Measurements from ENCODE around the gene KCNC3. TPM values are rescaled to one million over a fixed set of nuclear protein-coding genes. Genes with fewer than 3 reads are reported as not detected.

The KCNC3 gene
- total RNA-seq, 1 experiment from 2014 or later = 17.3 TPM

GRCh38 chr19:50371914-50372475 is 42.8 kb upstream of the KCNC3 start:
- no peaks in the 10 kb centered on the region for H3K9me3 ChIP-seq (ENCODE audit: control insufficient read depth, low read depth, low read length)
- no peak overlapping the region for H2BK20ac ChIP-seq (ENCODE audit: low read depth, low read length, poor library complexity, severe bottlenecking)
- no peak overlapping the region for H4K5ac ChIP-seq (ENCODE audit: insufficient read length, low read depth, low read length)
- H3K56ac ChIP-seq (ENCODE audit: insufficient read length, low read depth, low read length) = no peak overlapping the region
- H4K20me1 ChIP-seq (ENCODE audit: control insufficient read depth, insufficient read depth, insufficient read length) = no peaks in the 10 kb centered on the region
- H3K18ac ChIP-seq (ENCODE audit: insufficient read length, low read depth, low read length) = no peak overlapping the region
- H3K4me1 Mint-ChIP-seq = peaks cover 12% of the 10 kb centered on the region in 2 experiments
- no peaks in the 10 kb centered on the region for H3K27me3 ChIP-seq (ENCODE audit: insufficient read depth, low read length)
- no peak overlapping the region for H2BK5ac ChIP-seq (ENCODE audit: insufficient read length, low read length)
- no peak overlapping the region for H3T11ph ChIP-seq (ENCODE audit: low read length)
- H3K9ac ChIP-seq (ENCODE audit: extremely low read depth, insufficient read length, low read length) = no peak overlapping the region
- H2AK5ac ChIP-seq (ENCODE audit: insufficient read length, low read length) = no peak overlapping the region
- H3K36me3 Mint-ChIP-seq (ENCODE audit: insufficient read depth in 1 of 3, low read depth in 3 of 3) = peaks cover 0 to under 1% (median 0%) of the 10 kb centered on the region in 3 experiments; a peak in 2 of 7 replicates
- no peak overlapping the region for H3K14ac ChIP-seq (ENCODE audit: insufficient read depth, low read length)
- no CpG with 5 or more reads among the region's 10 CpGs for WGBS (ENCODE audit: extremely low coverage, insufficient read length, low lambda C conversion rate)
- no peak for TF ChIP-seq CTCF (conservative IDR thresholded peaks at IDR 0.05)
- no peaks in the 10 kb centered on the region for H3K4me1 ChIP-seq (ENCODE audit: insufficient read depth, low read length)
- no peak overlapping the region for H2AFZ ChIP-seq (ENCODE audit: low read length)
- no peak overlapping the region for H3K27ac ChIP-seq (ENCODE audit: insufficient read length, low read depth, low read length)
- H2BK15ac ChIP-seq (ENCODE audit: low read depth, low read length) = no peak overlapping the region
- peaks cover 12% of the 10 kb centered on the region for H3K27me3 Mint-ChIP-seq (ENCODE audit: low read depth)
- no peak overlapping the region for H3K27ac Mint-ChIP-seq
- peaks cover 5% of the 10 kb centered on the region for H3K23me2 ChIP-seq (ENCODE audit: insufficient read length, low read depth, low read length, poor library complexity, severe bottlenecking)
- no peak overlapping the region for H3K4ac ChIP-seq (ENCODE audit: low read depth, low read length)
- H3K4me2 ChIP-seq (ENCODE audit: insufficient read depth, insufficient read length, low read length) = no peak overlapping the region
- DNase-seq = no peak
- H3K79me2 ChIP-seq (ENCODE audit: insufficient read depth, low read length) = no peaks in the 10 kb centered on the region
- no peak overlapping the region for H4K91ac ChIP-seq (ENCODE audit: insufficient read length, low read depth, low read length)
- H3K9me3 Mint-ChIP-seq = 0 out of 5 replicates have a peak, but pooled peaks cover 0 to 4% of the 10 kb centered on the region in 2 experiments
- no peak overlapping the region for H2BK12ac ChIP-seq (ENCODE audit: insufficient read length, low read depth, low read length)
- no peaks in the 10 kb centered on the region for H3K79me1 ChIP-seq (ENCODE audit: insufficient read depth, low read depth, low read length, poor library complexity, severe bottlenecking)
- H2BK120ac ChIP-seq (ENCODE audit: low read depth, low read length, poor library complexity, severe bottlenecking) = no peak overlapping the region
- no peak overlapping the region for H4K8ac ChIP-seq (replicated peaks; ENCODE audit: insufficient read length, low read depth, low read length)
- no peak overlapping the region for H3K23ac ChIP-seq (ENCODE audit: insufficient read length, low read depth, low read length)
- no peak overlapping the region for H3K4me3 Mint-ChIP-seq
